Measurements from ENCODE around the gene PAM16.
"Not testable (repeated sequence)": the region's sequence is repeated elsewhere in the genome, so short reads cannot be mapped to it uniquely, and the experiment has no call there.

Gene PAM16

DNA sequence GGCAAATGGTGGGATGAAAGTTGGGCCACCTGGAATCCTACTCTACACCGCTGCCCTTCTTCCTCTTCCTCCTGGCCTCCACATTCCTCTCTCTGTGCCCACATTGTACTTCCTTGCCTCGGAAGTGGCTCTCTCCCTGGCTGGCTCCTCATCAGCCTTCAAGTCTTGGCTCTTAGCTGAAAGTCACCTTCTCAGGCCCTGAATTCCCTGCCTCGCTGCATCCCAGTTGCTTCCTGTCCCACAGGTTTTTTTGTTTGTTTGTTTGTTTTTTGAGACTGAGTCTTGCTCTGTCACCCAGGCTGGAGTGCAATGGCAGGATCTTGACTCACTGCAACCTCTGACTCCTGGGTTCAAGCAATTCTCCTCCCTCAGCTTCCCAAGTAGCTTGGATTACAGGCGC is 2.6 kb upstream of the PAM16 start:
- DNase-seq (ENCODE audit: low read depth in 2 of 2), result no peak

DNA sequence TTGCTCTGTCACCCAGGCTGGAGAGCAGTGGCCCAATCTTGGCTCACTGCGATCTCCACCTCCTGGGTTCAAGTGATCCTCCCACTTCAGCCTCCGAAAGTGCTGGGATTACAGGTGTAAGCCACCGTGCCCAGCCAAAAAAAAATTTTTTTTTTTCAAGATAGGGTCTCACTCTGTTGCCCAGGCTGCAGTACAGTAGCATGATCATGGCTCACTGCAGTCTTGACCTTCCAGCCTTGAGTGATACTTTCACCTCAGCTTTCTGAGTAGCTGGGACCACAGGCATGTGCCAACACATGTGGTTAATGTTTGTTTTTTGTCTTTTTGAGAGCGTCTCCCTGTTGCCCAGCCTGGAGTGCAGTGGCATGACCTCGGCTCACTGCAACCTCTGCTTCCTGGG is 1.7 kb upstream of the PAM16 start:
- DNase-seq (ENCODE audit: low read depth in 2 of 2), result no peak

GRCh38 chr16:4351880-4352279 is 759 bp upstream of the PAM16 start:
- DNase-seq (ENCODE audit: low read depth in 2 of 2), result no peak

DNA sequence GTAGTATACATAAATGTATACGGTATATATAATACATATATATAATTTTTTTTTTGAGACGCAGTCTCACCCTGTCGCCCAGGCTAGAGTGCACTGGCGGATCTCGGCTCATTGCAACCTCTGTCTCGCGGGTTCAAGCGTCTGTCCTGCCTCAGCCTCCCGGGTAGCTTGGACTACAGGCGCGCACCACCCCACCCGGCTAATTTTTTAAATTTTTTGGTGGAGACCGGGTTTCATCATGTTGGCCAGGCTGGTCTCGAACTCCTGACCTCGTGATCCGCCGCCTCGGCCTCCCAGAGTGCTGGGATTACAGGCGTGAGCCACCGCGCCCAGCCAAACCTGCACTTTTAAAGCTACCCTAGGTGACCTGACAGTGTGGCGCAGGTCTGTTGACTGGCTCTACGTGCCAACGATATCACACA is 745 bp downstream of the PAM16 start:
- DNase-seq (ENCODE audit: low read depth in 2 of 2), result no peak

DNA sequence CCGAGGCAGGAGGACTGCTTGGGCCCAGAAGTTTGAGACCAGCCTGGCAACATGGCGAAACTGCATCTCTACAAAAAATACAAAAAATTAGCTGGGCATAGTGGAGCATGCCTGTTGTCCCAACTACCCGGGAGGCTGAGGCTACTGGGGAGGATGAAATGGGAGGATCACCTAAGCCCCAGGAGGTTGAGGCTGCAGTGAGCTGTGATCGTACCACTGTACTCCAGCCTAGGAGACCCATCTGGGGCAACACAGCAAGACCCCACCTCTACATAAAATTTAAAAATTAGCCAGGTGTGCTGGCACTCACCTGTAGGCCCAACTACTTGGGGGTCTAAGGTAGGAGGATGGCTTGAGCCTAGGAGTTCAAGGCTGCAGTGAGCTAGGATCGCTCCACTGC is 1.8 kb downstream of the PAM16 start:
- no peak for DNase-seq (ENCODE audit: low read depth in 2 of 2)

DNA sequence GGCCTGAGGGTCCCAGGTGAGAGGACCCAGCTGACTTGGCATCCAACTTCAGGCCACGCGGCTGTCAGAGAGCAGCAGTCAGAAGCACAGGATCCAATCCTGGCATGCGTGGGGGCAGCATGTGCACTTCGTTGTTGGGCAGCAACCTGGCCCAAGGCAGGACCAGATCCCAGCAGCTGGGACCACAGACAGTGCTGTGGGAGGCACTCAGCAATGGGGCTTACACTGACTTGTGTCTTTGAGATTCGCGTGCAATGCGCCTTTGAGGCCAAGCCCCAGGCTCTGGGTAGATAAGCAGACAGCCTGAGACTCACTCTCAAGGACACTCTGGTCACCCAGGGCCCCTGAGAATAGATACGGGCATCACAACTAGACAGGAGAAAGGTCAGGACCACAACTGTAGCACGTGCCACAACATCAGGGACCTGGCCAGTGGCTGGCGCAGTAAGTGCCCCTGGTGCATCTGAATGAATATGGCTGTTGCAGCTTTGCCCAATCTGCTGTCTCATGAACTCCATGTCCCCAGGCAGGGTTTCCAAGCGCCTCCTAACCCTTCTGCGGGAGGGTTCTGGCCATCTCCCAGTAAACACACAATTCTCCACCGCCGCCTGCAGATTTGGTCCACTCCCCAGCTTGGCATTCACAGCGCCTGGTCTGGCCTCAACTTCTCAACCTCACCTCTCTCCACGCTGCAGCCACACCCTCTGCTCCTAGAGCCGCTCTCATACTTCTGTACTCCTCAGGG is 3.2 kb downstream of the PAM16 start:
- DNase-seq (ENCODE audit: low read depth in 2 of 2), result no peak

GRCh38 chr16:4347010-4347409 is 4.1 kb downstream of the PAM16 start:
- no peak for DNase-seq (ENCODE audit: low read depth in 2 of 2)

DNA sequence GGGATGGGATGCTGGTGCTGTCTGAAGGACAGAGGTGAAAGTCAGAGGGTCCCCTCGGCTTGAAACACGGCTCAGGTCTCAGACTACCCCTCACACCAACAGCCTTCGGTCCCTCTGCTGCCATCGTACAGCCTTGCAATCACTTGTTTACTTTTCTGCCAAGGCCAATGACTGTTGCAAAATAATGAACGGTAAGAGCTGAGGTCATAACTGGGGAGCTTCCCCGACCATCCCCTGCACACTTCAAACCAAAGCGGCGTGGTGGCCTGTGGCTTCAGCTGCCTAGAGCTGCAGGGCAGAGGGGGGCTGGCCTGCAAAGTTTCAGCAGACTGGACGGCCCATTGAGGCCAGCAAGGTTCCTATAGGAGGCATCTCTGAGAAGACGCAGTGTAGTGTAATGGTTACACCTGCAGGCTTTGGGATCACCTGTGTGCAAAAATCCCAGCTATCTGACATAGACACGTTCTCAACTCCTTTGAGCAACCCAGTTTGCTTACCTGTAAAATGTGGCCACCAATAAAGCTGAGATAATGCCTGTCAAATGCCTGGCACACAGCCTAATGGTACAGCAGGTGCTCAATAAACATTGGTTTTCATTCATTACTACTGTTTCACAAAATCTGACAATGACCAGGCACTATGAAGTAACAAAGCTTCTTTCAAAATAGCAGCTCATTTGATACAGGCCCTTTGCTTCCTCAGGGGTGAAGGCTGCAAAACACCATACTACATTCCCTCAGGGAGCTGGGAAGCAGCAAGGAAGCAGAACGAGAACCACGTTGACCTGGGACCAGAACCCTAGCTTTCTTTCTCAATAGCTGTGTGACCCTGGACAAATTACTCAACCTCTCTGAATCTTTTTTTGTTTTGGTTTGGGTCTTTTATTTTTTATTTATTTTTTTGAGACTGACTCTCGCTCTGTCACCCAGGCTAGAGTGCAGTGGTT is 5.0 kb downstream of the PAM16 start:
- DNase-seq (ENCODE audit: low read depth in 2 of 2), result no peak

GRCh38 chr16:4344983-4345835 is 5.9 kb downstream of the PAM16 start:
- no peak for DNase-seq (ENCODE audit: low read depth in 2 of 2)

- DNase-seq (ENCODE audit: low read depth in 2 of 2), result not testable (repeated sequence)
Measured at GRCh38 chr16:4344300-4344982, 6.7 kb downstream of the PAM16 start.

DNA sequence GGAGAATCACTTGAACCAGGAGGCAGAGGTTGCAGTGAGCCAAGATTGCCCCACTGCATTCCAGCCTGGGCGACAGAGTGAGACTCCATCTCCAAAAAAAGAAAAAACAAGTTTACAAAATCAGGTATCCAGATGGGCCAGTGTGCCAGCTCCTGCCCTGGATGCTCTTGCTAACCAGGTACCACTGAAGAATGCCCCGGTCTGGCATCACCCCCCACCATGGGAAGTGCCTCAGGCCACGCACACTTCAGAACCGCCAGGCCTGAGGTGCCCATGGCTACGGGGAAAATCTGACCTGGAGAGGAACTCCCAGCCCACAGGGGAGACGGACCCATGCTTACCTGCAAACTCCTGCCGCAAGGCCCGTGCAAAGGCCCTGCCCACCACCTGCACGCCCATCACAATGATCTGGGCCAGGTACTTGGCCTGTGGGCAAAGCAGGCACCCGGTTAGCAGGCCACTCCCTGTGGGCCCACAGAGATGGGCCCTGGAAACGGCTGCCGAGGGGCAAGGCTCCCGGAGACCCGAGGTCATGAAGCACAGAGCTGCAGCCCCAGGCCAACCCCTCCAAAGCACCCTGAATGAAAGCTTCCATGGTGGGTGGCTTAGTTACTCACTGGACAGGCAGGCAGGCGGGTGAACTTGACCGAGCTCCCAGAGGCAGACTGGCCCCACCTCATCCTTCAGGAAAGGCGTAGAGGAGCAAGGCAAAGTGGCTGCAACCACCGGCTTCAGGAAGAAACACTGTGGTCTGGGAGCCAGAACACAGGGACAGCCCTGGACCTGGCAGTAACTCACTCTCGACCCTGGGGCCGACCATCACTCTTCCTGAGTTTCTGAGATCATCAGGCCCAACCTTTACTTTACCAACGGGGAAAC is 8.0 kb downstream of the PAM16 start:
- DNase-seq (ENCODE audit: low read depth in 2 of 2), result no peak

DNA sequence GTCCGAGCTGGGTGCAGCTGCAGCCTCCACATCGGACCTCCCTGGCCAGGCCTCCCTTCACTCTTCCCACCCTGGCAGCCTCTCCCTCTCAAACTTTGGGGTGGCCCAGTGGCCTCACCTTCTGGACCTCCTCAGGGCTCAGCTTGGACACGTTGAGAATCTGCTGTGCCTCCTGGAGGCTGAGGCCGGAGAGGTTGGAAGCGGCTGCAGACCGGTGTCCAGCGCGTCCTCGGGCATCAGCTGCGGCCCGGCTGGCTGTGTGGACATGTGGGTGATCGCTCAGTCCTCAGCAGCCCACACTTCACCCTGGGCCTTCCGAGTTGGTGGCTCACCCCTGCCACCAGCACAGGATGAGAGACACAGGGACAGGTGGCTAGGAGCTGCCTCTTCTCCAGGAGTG is 9.9 kb downstream of the PAM16 start:
- no peak for DNase-seq (ENCODE audit: low read depth in 2 of 2)

- DNase-seq (ENCODE audit: low read depth in 2 of 2), result no peak
Measured at GRCh38 chr16:4340443-4340842, 10.7 kb downstream of the PAM16 start.

GRCh38 chr16:4339909-4340308 is 11.2 kb downstream of the PAM16 start:
- DNase-seq (ENCODE audit: low read depth in 2 of 2), result no peak

- no peak for DNase-seq (ENCODE audit: low read depth in 2 of 2)
Measured at GRCh38 chr16:4339455-4339854, 11.7 kb downstream of the PAM16 start.

GRCh38 chr16:4338712-4339299 is 12.3 kb downstream of the PAM16 start:
- no peak for DNase-seq (ENCODE audit: low read depth in 2 of 2)

- DNase-seq (ENCODE audit: low read depth in 2 of 2), result no peak
Measured at GRCh38 chr16:4338125-4338582, 13.0 kb downstream of the PAM16 start.

GRCh38 chr16:4337540-4338088 is 13.5 kb downstream of the PAM16 start:
- no peak for DNase-seq (ENCODE audit: low read depth in 2 of 2)

GRCh38 chr16:4336701-4337539 is 14.2 kb downstream of the PAM16 start:
- no peak for DNase-seq (ENCODE audit: low read depth in 2 of 2)

All from stimulated activated CD4-positive, alpha-beta T cell treated with anti-CD3 and anti-CD28 coated beads, Interleukin-1b, Interleukin-23, amount 100 ng/mL, for 4 hours (primary cell).